Endothelial cell of umbilical vein (primary cell): ENCODE measurements around the gene HIGD1C. TPM values are rescaled to one million over a fixed set of nuclear protein-coding genes. Genes with fewer than 3 reads are reported as not detected.
A peak's percentile ranks its signal among the peaks of the same experiment; 100 is the strongest.
"Not testable (repeated sequence)": the region's sequence is repeated elsewhere in the genome, so short reads cannot be mapped to it uniquely, and the experiment has no call there.

Experiments
- Bru-seq: library from RNA; stranded (reverse); fragments of 400-500 nt; gene quantifications from one replicate; lab custom pipeline; 2021; lab: Mats Ljungman, UMichigan
- BruChase-seq, 2 experiments: library from RNA; stranded (reverse); fragments of 400-500 nt; gene quantifications; one replicate each; lab custom pipeline; 2021; lab: Mats Ljungman, UMichigan
- BruUV-seq: library from RNA; stranded (reverse); fragments of 400-500 nt; replicated peaks from 2 replicates; lab custom pipeline; 2021; lab: Mats Ljungman, UMichigan
- CTCF ChIA-PET: fragments of 300-600, 350-600 bp; sonication (Branson Sonifier 250); formaldehyde crosslinking; loops from one replicate; lab custom pipeline; 2021; ENCODE audit warnings: antibody characterized with exemption, inconsistent platforms; lab: Charles Lee
- POLR2A ChIA-PET: fragments of 300-600, 350-600 bp; sonication (Branson Sonifier 250); formaldehyde crosslinking; loops from one replicate; lab custom pipeline; 2021; ENCODE audit warnings: antibody characterized with exemption, inconsistent platforms; lab: Charles Lee
- DNase-seq: peaks from one replicate; pipeline ENCODE4 v3.0.0-alpha.2; 2011; ENCODE audit warnings: low read depth, low spot score
- FAIRE-seq: peaks from 2 replicates; lab custom pipeline; 2011; peaks lifted over from hg19 to GRCh38; lab: Jason Lieb, UNC
- H2AFZ ChIP-seq: 2 replicates; pipeline ENCODE4 v1.6.0; 2012; ENCODE audit warnings: low read depth, low read length, control low read depth, inconsistent platforms
- H3K27ac ChIP-seq: 2 replicates; pipeline ENCODE4 v1.5.1; 2011; ENCODE audit warnings: low read depth, mild to moderate bottlenecking, control low read depth, low read length, moderate library complexity; ENCODE audit not compliant: insufficient read depth
- H3K27me3 ChIP-seq, 2 experiments: 2 replicates each; pipeline versions ENCODE4 v1.6.0 to v1.6.1; 2011; ENCODE audit warnings: low read length in 2 of 2, mixed read lengths in 1 of 2; ENCODE audit not compliant: control insufficient read depth in 2 of 2, insufficient read depth in 2 of 2
- H3K36me3 ChIP-seq, 2 experiments: 2 replicates in 1 of 2; 3 replicates in 1 of 2; pipeline ENCODE4 v1.5.1; 2011; ENCODE audit warnings: low read length in 2 of 2, mild to moderate bottlenecking in 1 of 2, moderate library complexity in 1 of 2; ENCODE audit not compliant: control insufficient read depth in 2 of 2, insufficient read depth in 2 of 2; ENCODE audit errors: extremely low read depth in 1 of 2
- H3K4me1 ChIP-seq: 3 replicates; pipeline ENCODE4 v1.5.1; 2011; ENCODE audit warnings: mild to moderate bottlenecking, low read length; ENCODE audit not compliant: control insufficient read depth, insufficient read depth; ENCODE audit errors: extremely low read depth
- H3K4me2 ChIP-seq: 2 replicates; pipeline ENCODE4 v1.6.1; 2011; ENCODE audit warnings: low read length, control low read depth, mixed read lengths; ENCODE audit not compliant: insufficient read depth
- H3K4me3 ChIP-seq, 3 experiments: fragments of 200-600 bp in 1 of 3; sonication (generic), shearing (Covaris generic) in 1 of 3; replicated peaks in 1 of 3; 2 replicates each; pipeline ENCODE4 v1.5.1; 2011 to 2016; ENCODE audit warnings: control low read depth in 3 of 3, low read length in 3 of 3, mild to moderate bottlenecking in 2 of 3, inconsistent platforms in 1 of 3, low read depth in 1 of 3, moderate library complexity in 1 of 3; ENCODE audit not compliant: insufficient read depth in 1 of 3
- H3K79me2 ChIP-seq: 2 replicates; pipeline ENCODE4 v1.6.0; 2012; ENCODE audit warnings: low read length, inconsistent platforms; ENCODE audit not compliant: control insufficient read depth, insufficient read depth
- H3K9ac ChIP-seq: replicated peaks from 2 replicates; pipeline ENCODE3; 2011; ENCODE audit warnings: low read length, control low read depth; ENCODE audit not compliant: insufficient read depth; ENCODE audit errors: extremely low read depth
- H3K9me1 ChIP-seq: replicated peaks from 3 replicates; pipeline ENCODE4 v1.6.0; 2011; ENCODE audit warnings: mild to moderate bottlenecking, low read length; ENCODE audit not compliant: control insufficient read depth, insufficient read depth; ENCODE audit errors: extremely low read depth
- H3K9me3 ChIP-seq: replicated peaks from 2 replicates; pipeline ENCODE4 v1.5.1; 2012; ENCODE audit warnings: low read length, inconsistent platforms; ENCODE audit not compliant: control insufficient read depth, insufficient read depth
- H4K20me1 ChIP-seq: replicated peaks from 2 replicates; pipeline ENCODE3; 2011; ENCODE audit warnings: mild to moderate bottlenecking, low read length; ENCODE audit not compliant: control insufficient read depth, insufficient read depth; ENCODE audit errors: extremely low read depth
- CTCF ChIP-seq, 2 donors: IDR thresholded peaks; 1 replicate in 1 of 2; 2 replicates in 1 of 2; pipeline ENCODE4 v1.5.1; 2011; ENCODE audit warnings: low read length in 2 of 2, mild to moderate bottlenecking in 2 of 2, moderate library complexity in 2 of 2, control low read depth in 1 of 2, inconsistent platforms in 1 of 2, low read depth in 1 of 2; ENCODE audit not compliant: insufficient read depth in 1 of 2; ENCODE audit errors: extremely low read depth in 1 of 2
- EZH2 ChIP-seq: IDR thresholded peaks from 2 replicates; pipeline ENCODE4 v1.6.1; 2012; ENCODE audit warnings: borderline replicate concordance, low read depth, mild to moderate bottlenecking, moderate library complexity, low read length, inconsistent platforms; ENCODE audit not compliant: severe bottlenecking
- FOS ChIP-seq: IDR thresholded peaks from 2 replicates; pipeline ENCODE4 v1.6.1; 2011; ENCODE audit warnings: mild to moderate bottlenecking, low read length, moderate library complexity, borderline replicate concordance; ENCODE audit not compliant: insufficient read depth
- GATA2 ChIP-seq: IDR thresholded peaks from 2 replicates; pipeline ENCODE4 v1.7.0; 2011; ENCODE audit warnings: low read depth, mild to moderate bottlenecking, moderate library complexity, mixed read lengths, low read length; ENCODE audit not compliant: insufficient read length, insufficient read depth
- JUN ChIP-seq: IDR thresholded peaks from 2 replicates; pipeline ENCODE4 v1.6.1; 2011; ENCODE audit warnings: borderline replicate concordance, low read depth; ENCODE audit not compliant: insufficient read length, insufficient read depth
- MAX ChIP-seq: IDR thresholded peaks from 2 replicates; pipeline ENCODE4 v1.6.1; 2011; ENCODE audit not compliant: insufficient read depth, insufficient read length
- MYC ChIP-seq: IDR thresholded peaks from one replicate; pipeline ENCODE4 v1.6.1; 2011; ENCODE audit warnings: mild to moderate bottlenecking, low read depth, low read length
- POLR2A ChIP-seq: IDR thresholded peaks from 2 replicates; pipeline ENCODE4 v1.6.1; 2012; ENCODE audit warnings: low read depth, mild to moderate bottlenecking, control low read depth, low read length
- POLR2AphosphoS5 ChIP-seq: IDR thresholded peaks from 2 replicates; pipeline ENCODE4 v1.6.1; 2012; ENCODE audit warnings: low read depth, mild to moderate bottlenecking, control low read depth, low read length, moderate library complexity; ENCODE audit not compliant: insufficient read depth
- dilution Hi-C: fragments of 300-500 bp; cut with MboI; formaldehyde crosslinking; loops from one replicate; pipeline ENCODE4 v1.15.0; 2019; ENCODE audit warnings: low sequenced_read_pairs; ENCODE audit not compliant: extremely low pct_ligation_motif_present
- intact Hi-C: fragments of 100-400 bp; cut with micrococcal nuclease; formaldehyde crosslinking; loops from one replicate; pipeline ENCODE4 v1.10.0; 2022
- long read RNA-seq: library from polyadenylated mRNA; stranded (forward); transcript quantifications from one replicate; pipeline ENCODE4 v2.0.0, GENCODE V29; 2021
- polyA minus RNA-seq, 3 experiments: library from RNA; depleted of rRNA, polyadenylated mRNA; stranded (reverse); fragments of >200 nt; gene quantifications; 1 replicate in 1 of 3; 2 replicates in 2 of 3; pipeline ENCODE4 v1.2.3, GENCODE V29; 2011
- polyA plus RNA-seq, 4 experiments: library from polyadenylated mRNA; depleted of rRNA in 3 of 4; stranded (reverse) in 3 of 4; unstranded in 1 of 4; fragments of >200 nt; gene quantifications; 2 replicates each; pipeline versions ENCODE4 v1.2.1 to v1.2.3, GENCODE V29; 2011 to 2012; ENCODE audit warnings: missing spikeins in 1 of 4
- total RNA-seq: library from RNA; stranded (reverse); gene quantifications from 2 replicates; pipeline ENCODE4 v1.2.3, GENCODE V29; 2021

The HIGD1C gene
- total RNA-seq (not detected in 2 replicates), polyA plus RNA-seq (not detected in 2 replicates), polyA minus RNA-seq (not detected in 2 replicates), Bru-seq, nascent RNA (percentile 10 among the genes with signal in this experiment), BruChase-seq, experiment 1, labeled RNA remaining after a 6-hour chase (not detected), BruChase-seq, experiment 2, labeled RNA remaining after a 2-hour chase (percentile 9 among the genes with signal in this experiment)
- polyA plus RNA-seq (2011; cell fraction: cytosol; rRNA removed): not detected in 2 replicates
- not detected in 2 replicates for polyA plus RNA-seq (2011; cell fraction: nucleus; rRNA removed)
- not detected in 2 replicates for polyA plus RNA-seq (2012)
- polyA minus RNA-seq (2011; cell fraction: cytosol; rRNA and poly(A)+ RNA removed): not detected
- polyA minus RNA-seq (2011; cell fraction: nucleus; rRNA and poly(A)+ RNA removed): not detected in 2 replicates
- long read RNA-seq: 0 reads

DNA sequence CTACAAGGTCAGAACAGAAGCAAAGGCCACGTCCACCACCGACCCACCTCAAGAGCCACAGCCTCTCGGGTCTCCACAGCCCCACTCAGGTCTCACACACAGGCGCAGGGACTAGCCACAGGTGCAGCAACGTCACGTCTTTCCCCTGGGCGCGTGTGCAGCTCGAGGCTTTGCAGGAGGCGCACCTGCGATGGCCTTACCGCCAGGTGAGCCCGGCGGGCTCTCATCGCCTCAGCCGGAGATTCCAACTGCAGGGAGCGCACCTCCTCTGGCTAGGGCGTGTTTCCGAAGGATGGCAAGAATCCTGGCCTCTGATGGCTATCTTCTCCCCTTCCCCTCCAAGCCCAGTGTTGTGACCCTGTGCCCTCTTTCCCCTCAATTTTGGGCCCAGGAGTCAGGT is at the start of gene HIGD1C:
TSS of gene HIGD1C (plus strand) at position 35 of the 400 bp plus-strand sequence. CDS start 1,455 bp downstream, outside the sequence.
- no peaks in the 10 kb centered on the region for H3K36me3 ChIP-seq
- FAIRE-seq (no peak), DNase-seq (no peak)
- no peaks in the 10 kb centered on the region for H3K9me3 ChIP-seq
- H3K79me2 ChIP-seq: no peaks in the 10 kb centered on the region
- dilution Hi-C loops (no loop called here), intact Hi-C loops (no loop called here)
- H3K27me3 ChIP-seq: no peaks in the 10 kb centered on the region
- no peak within 1 kb of the TSS for H3K9ac ChIP-seq
- TF ChIP-seq EZH2 (no peak), MAX (no peak), CTCF (IDR thresholded peaks at IDR 0.05; ENCODE audit: extremely low read depth in 1 of 2, insufficient read depth in 1 of 2, low read depth in 1 of 2, low read length in 2 of 2) (no peak), GATA2 (no peak), MYC (no peak), FOS (no peak), POLR2A (no peak), JUN (no peak), POLR2AphosphoS5 (no peak)
- POLR2A ChIA-PET: no interaction called here
- CTCF ChIA-PET: no interaction called here
- no peaks in the 10 kb centered on the region for H4K20me1 ChIP-seq
- H3K27ac ChIP-seq: no peak within 1 kb of the TSS
- no peaks in the 10 kb centered on the region for H3K4me1 ChIP-seq
- no peak within 1 kb of the TSS for H3K4me3 ChIP-seq
- no peak within 1 kb of the TSS for H3K4me2 ChIP-seq
- no peak within 1 kb of the TSS for H2AFZ ChIP-seq
- no peaks in the 10 kb centered on the region for H3K9me1 ChIP-seq
- no TSS peak for BruUV-seq

DNA sequence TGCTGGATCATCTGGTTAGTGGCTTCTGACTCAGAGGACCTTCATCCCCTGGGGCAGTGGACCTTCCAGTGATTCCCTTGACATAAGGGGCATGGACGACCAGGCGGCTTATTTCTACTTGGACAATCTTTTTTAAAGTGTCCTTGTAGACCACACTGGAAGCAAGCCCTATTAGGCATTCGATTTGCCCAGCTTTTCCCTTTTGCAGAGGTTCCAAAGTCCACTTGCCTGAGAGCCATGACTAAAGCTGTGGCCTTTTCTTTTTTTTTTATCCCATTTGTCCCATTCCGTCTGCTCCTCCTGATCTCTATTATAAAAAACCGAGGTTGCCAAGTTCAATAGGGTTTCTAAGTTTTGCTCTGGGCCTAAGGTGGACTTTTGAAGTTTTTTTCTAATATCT is 43.9 kb upstream of the HIGD1C start:
- dilution Hi-C loops, H3K9me3 ChIP-seq, intact Hi-C loops, H3K36me3 ChIP-seq, H3K4me2 ChIP-seq, H2AFZ ChIP-seq, H3K9ac ChIP-seq, BruUV-seq, FAIRE-seq, H3K4me3 ChIP-seq, H3K9me1 ChIP-seq, H3K27ac ChIP-seq, H3K79me2 ChIP-seq, CTCF ChIA-PET, H4K20me1 ChIP-seq, POLR2A ChIA-PET, DNase-seq, H3K4me1 ChIP-seq, H3K27me3 ChIP-seq: not testable (repeated sequence)
